ENCODE results near the gene EMP2.

Gene EMP2

DNA sequence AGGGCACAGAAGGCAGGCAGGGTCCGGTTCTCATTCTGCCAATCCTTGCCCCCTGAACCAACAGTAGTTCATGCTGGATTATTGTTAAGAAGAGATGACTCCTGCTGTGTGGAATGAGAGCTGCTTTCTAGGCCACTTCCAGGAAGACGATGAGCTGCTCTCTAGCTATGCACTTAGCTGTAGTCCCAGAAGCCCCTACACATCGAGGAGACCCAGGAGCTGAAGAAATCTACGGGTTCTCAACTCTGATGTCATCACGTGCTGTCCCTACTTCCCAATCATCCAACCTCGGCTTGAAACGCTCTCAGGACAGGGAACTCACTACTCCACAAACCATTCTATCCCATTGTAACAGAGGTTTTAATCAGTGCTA lies 29.0 kb upstream of the EMP2 start:
- no peak for DNase-seq

DNA sequence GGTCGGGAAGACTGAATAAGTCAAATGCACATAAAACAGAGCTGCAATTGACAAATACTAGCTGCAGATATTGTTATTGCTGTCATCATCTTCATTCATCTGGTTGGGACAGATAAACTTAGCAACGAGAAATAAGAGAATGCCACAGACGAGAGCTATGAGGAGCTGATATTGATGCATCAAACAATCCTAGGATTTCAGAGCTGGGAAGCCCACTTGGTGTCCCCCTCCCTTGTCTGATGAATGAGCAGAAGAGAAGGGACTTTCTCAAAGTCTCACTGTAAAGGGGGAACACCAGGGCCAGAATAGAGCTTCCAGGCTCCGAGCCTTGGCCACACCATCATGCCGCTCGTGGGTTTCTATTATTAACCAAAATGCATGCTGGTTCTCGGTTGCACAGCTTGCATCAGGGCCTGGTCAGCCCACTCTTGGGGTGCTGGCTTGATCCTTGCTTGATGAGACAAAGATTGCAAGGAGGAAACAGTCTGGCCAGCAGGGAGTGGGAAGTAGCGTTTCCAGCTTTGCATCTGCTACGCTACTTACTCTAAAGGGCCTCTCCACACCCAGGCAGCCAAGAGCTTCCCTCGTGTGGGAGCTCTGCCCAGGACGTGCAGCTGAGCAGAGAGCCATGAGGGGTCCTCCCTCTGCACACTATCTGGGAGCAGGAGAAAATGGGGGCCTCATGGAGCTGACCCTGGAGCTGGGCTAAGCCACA lies 28.4 kb upstream of the EMP2 start:
- DNase-seq: no peak

DNA sequence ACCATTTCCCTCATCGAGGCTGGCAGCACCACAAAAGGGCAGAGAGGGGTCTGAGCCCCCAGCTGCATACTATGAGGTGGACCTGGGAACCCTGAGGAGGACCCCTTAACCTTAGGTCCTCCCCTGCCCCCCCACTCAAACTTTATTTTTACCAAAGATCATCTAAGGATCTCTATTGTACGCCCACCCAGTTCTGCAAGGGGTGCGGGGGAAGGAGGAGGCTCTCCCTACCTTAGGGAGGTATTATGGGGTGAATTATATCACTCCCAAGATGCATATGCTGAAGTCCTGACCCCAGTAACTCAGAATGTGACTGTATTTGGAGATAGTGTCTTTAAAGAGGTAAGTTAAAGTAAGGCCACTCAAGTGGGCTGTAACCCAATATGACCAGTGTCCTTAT lies 26.8 kb upstream of the EMP2 start:
- DNase-seq: no peak

DNA sequence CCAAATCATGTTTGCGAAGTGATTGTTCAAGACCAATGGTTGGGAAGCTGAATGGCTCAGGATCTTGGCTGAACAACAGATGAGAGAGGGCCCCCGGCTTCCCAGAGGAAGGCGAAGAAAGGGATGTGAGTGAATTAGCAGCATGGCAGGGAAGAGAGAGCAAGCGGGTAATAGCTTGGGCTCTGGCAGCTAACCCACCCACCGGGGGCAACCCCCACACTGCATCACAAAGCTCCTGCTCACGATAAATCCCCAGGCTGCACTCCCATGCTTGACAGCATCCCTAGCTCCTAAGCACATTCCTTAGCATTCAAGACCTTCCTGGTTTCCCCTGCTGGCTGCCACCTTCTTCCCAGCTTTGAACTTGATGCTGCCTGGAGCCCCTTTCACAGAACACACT lies 26.2 kb upstream of the EMP2 start:
- no peak for DNase-seq

DNA sequence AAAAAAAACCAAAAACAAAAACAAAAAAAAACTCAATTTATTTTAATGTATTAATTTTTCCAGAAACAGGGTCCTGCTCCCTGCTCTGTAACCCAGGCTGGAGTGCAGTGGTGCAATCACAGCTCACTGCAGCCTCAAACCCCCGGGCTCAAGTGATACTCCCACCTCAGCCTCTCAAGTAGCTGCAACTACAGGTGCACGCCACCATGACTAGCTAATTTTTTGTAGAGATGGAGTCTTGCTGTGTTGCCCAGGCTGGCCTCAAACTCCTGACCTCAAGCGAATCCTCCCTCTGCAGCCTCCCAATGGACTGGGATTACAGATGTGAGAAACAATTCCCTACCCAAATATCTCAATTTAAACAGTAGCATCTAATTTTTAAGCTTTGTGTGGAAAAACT lies 25.2 kb upstream of the EMP2 start:
- no peak for DNase-seq

DNA sequence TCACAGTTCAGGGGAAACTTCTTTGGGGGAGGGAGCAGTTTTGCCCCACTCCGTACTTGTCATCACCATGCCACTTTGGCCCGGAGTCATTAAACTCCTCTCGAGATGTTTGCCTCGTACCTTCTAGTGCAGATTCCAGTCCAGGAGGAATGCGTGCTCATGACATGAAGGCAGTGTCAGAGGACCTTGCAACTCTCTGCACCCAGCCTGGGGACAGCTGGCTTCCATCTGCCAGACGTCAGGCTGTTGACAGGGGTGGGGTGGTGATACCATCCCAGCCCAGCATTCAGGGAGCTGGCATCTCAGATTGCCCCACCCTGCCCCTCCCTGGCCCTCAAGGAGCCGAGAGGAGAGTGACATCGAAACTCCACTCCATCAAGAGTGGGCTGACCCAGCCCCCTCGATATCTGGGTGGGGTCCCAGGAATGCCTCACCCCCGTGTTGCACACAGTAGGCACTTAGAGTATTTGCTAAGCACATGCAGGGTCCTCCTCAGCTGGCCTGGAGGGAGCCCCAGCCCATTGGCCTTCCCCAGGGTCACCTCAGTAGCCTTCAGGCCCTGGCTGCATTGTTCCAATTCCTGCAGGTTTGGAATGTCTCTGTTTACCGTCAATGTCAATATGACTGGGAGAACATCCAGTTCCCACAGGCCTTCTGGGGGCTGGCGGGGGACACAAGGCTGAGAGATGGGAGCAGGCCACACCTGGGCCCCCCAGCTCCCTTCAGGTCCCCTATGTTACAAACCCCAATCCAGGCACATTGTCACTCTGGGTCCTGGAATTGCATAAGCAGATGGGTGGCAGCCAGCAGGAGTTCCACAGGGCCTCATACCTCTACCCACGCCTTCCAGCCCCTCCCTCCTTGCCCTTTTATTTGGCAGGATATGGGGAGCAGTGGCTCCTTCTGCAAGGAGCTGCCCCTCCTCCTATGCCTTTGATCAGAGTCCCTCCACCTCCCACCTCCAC lies 21.3 kb upstream of the EMP2 start:
- no peak for DNase-seq

DNA sequence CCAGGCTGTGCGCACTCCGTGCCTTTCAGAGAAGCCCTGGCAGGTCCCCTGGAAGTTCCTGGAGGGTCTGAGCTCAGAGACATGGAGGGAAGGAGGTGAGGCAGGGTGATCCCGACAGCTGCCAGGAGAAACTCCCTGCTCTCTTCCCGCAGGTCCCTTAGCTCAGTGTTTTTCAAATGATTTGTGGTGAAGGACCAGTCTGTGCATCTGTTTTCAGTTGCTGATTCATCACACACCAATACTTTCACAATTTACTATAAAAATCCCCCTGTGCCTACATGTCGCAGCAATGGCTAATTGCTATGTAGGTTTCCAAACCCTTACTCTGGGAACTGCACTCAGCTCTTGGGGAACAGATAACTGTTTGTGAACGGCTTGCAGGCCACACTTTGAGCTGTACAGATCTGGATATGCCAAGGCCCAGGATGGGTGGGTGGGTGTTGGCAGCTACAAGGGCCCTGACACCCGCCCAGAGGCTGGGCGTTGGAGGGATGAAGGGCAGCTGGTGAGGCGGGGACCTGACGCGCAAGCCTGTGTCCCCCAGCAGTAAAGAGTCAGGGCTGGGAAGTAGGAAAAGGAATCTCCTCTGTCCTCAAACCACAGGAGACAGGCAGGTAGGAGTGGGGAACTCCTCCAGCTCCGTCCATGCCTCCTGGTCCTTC lies 20.5 kb upstream of the EMP2 start:
- DNase-seq: no peak

DNA sequence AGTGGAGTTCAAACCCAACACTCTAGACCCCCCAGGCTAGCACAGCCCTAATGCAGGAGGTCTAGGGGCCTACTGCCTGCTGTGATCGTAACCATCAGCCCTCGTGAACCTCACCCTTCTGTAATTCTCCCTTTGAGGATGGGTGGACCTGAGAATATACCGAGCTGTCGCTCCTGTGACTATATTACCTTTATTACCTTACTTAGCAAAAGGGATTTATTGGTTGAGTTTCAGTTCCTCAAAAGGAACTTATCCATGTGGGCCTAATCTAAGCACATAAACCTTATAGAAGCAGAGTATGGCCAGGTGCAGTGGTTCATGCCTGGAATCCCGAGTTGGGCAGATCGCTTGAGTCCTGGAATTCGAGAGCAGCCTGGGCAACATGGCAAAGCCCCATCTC lies 19.2 kb upstream of the EMP2 start:
- DNase-seq: no peak

DNA sequence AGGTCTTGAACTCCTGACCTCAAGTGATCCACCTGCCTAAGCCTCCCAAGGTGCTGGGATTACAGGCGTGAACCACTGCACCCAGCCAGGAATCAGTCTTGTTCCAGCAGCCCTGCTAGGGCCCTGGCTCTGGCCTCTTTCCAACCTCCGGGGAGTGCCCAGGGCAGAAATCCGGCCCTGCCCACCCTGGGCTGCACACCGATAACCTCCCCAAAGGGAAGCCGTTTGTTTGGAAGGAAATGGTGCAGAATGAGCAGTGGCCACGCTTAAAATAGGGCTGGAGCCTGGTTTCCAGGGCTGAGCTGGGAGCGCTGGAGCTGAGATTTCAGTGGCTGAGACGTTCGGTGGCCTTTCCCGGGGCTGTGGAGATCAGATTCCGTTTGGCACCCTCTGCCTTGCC lies 17.8 kb upstream of the EMP2 start:
- no peak for DNase-seq

DNA sequence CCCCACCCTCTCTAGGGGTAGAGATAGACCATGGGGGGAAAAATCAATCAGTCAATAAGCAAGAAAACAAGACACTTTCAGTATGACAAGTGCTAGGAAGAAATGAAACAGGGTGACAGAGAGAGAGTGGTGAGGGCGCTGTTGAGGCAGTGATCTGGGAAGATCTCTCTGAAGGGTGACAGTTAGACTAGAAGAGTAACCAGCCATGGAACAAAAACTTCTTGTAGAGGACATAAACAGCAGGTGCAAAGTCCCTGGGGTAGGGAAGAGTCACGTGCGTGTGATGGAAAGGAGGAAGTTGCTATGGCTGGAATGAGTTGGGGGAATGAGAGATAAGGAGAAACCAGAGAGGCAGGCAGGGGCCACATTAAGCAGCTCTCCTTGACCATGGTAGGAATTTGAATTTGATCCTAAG lies 16.8 kb upstream of the EMP2 start:
- DNase-seq: no peak

DNA sequence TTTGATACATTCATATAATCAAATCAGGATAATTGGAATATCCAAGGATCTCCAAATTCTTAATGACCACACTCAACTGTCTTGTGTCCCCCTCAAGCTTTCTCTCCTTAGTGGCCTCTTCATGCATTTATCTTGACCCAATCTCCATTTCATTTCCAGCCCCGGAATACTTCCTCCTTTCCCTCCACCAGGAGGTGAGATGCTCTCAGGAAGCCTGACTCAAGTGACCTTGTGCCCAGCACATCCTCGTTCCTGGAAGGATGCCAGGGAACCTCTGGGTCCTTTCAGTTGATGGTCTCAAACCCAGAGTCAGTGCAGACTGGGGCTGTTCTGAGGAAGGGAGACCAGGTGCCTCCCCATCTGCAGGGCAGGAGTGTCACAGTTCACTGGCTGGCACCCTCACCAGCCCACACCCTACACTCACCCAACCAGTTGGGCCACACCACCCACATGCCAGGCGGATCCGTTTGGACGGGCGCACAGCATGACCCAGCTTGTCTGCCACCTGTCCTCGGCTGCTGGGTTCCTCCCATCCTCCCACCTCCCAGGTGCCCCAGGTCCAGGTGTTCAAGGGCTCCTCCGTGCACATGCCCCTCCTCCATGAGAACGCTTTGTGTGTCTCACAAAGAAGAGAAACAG lies 14.0 kb upstream of the EMP2 start:
- peak in 1 of 2 donors; percentile 27 for DNase-seq

DNA sequence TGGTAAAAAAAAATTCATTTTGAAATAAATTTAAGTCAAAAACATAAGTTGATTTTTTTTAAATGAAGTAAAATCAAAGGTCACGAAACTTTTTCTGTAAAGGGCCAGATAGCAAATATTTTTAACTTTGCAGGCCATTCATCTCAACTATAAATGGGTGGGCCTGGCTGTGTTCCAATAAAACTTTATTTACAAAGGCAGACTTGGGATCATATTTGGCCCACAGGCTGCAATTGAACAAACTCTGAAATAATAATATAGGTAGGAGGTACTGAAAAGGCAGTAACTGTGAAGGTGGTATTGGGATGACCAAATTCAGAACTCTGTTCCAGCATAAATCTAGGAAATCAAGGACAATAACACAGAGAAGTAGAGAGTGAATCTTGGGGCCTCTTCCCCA lies 12.2 kb upstream of the EMP2 start:
- DNase-seq: no peak

DNA sequence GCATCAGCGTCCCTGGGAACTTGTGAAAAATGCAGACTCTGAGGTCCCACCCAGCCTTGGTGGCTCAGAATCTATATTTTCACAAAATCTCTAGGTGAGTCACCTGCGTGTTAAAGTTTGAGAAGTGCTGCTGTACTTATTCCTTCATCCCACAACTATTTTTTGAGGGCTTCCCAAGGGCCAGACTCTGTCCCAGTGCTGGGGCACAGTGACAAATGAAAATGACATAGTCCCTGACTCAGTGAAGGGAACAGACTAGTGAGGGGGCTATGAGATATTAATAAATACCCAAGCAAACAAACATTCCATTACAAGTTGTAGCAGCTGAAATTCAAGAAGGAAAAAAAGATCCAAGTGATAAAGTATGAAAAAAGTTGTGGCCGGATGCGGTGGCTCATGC lies 9.9 kb upstream of the EMP2 start:
- no peak for DNase-seq

DNA sequence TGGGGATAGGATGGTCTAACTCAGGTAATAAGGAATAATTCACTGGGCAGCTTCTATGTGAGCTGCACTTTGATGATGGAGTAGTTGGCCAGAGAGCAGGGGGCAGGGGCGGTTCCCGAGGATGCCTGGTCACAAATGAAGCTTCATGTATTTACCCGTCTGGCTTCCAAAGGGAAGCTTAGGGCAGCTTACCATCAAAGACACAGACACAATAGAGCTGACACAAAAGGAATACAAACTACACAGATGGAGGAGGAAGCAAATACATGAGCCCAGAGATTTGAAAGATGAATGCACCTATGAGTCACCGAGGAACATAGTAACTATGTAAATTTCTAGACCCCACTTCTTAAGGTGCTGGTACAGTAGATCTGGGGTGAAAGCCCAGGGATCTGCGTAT lies 8.7 kb upstream of the EMP2 start:
- no peak for DNase-seq

DNA sequence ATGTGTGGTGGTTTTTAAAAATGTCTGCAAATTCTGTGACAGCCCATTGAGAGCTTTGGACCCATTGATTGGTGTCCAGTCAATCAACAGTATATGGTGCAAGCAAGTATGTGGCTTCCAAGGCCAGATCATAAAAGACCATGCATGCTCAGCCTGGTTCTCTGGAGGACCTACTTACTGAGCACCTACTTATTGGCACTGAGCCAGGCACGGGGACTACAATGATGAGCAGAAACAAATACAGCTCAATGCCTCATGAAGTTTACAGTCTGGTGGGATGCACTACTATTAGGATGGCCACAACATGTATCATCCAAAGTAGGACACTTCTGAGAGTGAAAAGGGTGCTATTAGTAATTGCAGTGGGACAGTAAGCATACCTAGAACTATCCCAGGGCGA lies 7.2 kb upstream of the EMP2 start:
- no peak for DNase-seq

DNA sequence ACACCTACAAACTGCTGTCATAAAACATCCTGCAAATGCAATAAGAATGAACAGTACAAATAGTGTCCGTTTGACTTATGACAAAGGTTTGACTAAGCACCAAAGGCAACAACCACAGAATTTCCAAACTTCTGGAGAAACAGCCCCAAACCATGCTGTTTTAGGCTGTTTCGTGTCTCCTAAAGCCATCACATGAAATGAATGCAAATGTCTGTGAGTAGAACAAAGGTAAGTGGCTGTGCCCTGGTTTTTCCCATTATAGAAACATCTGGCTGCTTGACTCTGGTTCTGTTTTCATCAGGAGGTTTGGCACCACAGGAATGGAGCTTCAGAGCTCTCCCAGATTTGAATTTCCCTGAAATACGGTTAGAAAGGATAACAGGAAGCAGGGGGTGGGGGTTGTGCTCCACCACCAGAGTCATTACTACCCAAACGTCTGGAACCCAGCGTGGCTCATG lies 4.6 kb upstream of the EMP2 start:
- no peak for DNase-seq

DNA sequence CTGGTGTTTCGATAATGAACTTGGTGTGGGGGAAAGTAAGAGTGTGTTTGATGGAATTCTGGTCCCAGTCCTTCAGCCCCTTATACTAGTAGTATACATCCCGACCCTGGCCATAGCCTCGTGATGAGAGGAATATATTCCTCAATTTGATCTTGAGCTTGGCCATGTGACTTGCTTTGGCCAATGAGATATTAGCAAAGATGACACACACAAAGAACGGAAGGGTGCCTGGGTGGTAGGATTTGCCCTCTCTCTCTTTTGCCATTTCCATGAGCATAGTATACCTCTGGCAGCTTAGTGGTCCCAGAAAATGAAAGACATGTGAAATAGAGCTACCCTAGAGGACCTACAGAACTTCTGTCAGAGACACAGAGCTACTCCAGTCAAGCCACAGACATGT lies 2.9 kb upstream of the EMP2 start:
- no peak for DNase-seq

DNA sequence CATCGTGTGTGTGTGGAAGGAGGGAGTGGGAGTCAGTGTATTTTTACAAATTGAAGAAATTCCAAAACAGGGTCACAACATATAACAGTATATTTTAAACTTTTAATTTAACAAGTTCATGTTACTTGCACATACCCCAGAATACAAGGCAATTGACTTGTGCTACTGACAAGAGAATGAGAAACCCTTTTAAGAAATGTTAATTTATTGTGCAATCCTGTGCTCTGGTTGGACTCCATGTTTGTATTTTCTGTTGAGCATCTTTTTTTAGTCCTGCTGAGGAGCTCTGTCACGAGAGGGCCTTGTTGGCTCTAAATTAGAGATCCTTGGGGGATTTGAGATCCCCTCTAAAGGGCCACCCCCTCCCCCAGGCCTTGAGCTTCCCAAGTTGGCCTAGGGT lies 1.1 kb upstream of the EMP2 start:
- no peak for DNase-seq

DNA sequence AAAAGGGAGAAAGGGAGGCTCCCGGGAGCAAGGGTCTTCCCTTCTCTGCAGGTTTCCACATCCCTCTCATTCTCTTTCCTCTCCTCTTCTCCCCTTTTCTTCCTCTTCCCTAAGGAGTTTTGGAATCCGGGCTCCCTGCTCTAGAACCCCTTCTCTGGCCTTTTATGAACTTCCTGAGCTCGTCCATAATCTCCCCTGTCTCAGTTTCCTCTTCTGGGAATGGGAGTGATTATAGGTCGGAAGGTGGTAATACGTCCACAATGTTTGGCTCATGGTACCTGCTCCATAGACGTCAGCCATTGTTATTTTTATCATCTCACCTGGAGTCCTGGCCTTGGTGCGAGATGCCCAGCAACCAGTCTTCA lies 467 bp upstream of the EMP2 start:
- DNase-seq: no peak

DNA sequence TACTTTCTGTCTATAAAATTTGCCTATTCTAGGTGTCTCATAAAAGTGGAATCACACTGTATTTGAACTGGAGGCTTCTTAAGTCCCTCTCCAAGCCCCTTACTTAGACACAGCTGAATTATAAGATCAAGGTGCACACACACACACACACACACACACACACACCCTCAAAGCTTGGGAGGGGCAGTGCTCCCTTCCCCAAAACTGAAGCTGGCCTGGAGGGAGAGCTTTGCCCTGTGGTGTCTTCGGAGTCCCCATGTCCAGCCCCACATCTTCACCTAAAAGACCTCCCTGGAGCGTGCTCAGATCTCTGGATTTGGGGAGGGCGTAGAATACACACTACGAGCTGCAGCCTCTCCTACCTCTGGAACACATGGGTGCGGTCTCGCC lies 828 bp downstream of the EMP2 start:
- DNase-seq: no peak

DNA sequence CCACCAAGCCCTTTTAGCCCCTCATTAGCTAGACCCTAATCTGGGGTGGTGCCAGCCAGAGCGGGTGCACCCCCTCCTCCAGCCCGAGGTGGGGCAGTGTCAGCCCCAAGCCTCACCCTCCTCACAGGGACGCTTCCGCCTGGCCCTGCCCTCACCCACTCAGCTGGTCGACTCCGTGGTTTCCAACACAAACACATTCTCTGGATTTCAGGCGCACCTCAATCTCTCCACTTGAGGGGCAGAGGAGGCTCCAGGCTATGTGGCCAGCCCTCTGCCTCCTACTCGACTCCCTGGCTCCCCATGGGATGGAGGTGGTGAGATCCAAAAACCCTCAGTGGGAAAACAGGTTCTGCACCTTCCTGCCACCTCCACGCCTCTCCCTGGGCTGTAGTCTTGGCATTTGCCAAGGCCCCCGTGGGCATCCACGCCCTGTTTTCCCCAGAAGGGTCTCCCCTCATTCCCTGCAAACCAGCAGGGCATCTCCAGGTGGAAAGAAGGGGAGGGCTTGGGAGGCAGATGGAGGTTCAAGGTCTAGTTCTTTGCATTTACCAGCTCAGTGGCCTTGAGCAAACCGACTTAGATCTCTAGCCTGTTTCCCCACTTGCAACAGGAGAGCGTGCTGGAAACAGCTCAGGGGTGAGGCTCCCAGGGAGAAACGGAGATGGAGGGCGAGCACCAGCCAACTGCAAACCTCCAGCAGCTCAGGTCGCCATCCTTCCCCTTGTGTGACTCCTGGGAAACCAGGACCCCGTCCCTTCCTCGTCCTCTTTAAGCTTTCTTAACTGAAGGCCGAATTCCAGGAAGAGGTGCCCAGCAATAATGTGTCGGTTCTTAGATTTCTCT lies 1.7 kb downstream of the EMP2 start:
- DNase-seq: no peak

Data from CD4-positive, alpha-beta T cell treated with Interleukin-4 for 1 hour (primary cell).